Measurements from ENCODE around the gene PHLDB3. TPM values are rescaled to one million over a fixed set of nuclear protein-coding genes. Genes with fewer than 3 reads are reported as not detected.

The PHLDB3 gene
- total RNA-seq, 1 experiment from 2014 or later = 9.0 TPM

GRCh38 chr19:43506629-43507028, 2.1 kb upstream of the PHLDB3 start:
- CTCF ChIA-PET = no interaction called here
- no peak overlapping the region for H3K4me3 ChIP-seq (ENCODE audit: low read depth, low read length, poor library complexity, severe bottlenecking)
- intact Hi-C loops (cut with micrococcal nuclease; ENCODE audit: unreplicated experiment) = no loop called here
- no TSS peak for BruUV-seq (replicated peaks)
- no peak for DNase-seq (ENCODE audit: low spot score)
- peaks cover 5% of the 10 kb centered on the region for H3K36me3 ChIP-seq (ENCODE audit: insufficient read depth, low read length, poor library complexity, severe bottlenecking)
- H3K4me1 ChIP-seq (ENCODE audit: insufficient read depth, low read length, poor library complexity, severe bottlenecking) = peaks cover 5% of the 10 kb centered on the region
- TF ChIP-seq EZH2 (IDR thresholded peaks at IDR 0.05; ENCODE audit: borderline replicate concordance, low read depth, low read length, poor library complexity, severe bottlenecking) = no peak
- TF ChIP-seq CTCF (conservative IDR thresholded peaks at IDR 0.05; ENCODE audit: low read depth, low read length) = no peak
- no peaks in the 10 kb centered on the region for H3K9me3 ChIP-seq (ENCODE audit: low read depth, low read length, poor library complexity, severe bottlenecking)
- no peak overlapping the region for H3K27ac ChIP-seq (ENCODE audit: low read depth, low read length, poor library complexity, severe bottlenecking)
- POLR2A ChIA-PET (ENCODE audit: low non-redundant PET) = no interaction called here
- no peaks in the 10 kb centered on the region for H3K27me3 ChIP-seq (replicated peaks; ENCODE audit: insufficient read depth, low read depth, low read length, poor library complexity)

GRCh38 chr19:43505941-43506340, 1.4 kb upstream of the PHLDB3 start:
- Histone ChIP-seq H3K4me3 (ENCODE audit: low read depth, low read length, poor library complexity, severe bottlenecking) (no peak overlapping the region), H3K27ac (ENCODE audit: low read depth, low read length, poor library complexity, severe bottlenecking) (no peak overlapping the region), H3K4me1 (ENCODE audit: insufficient read depth, low read length, poor library complexity, severe bottlenecking) (peaks cover 5% of the 10 kb centered on the region), H3K36me3 (ENCODE audit: insufficient read depth, low read length, poor library complexity, severe bottlenecking) (peaks cover 5% of the 10 kb centered on the region), H3K27me3 (replicated peaks; ENCODE audit: insufficient read depth, low read depth, low read length, poor library complexity) (no peaks in the 10 kb centered on the region), H3K9me3 (ENCODE audit: low read depth, low read length, poor library complexity, severe bottlenecking) (no peaks in the 10 kb centered on the region)
- DNase-seq (ENCODE audit: low spot score) = no peak
- TF ChIP-seq EZH2 (IDR thresholded peaks at IDR 0.05; ENCODE audit: borderline replicate concordance, low read depth, low read length, poor library complexity, severe bottlenecking) (no peak), CTCF (conservative IDR thresholded peaks at IDR 0.05; ENCODE audit: low read depth, low read length) (no peak)
- no TSS peak for BruUV-seq (replicated peaks)
- ChIA-PET POLR2A (ENCODE audit: low non-redundant PET) (no interaction called here), CTCF (interaction anchor here (2.6 kb wide), 1 partner anchor 14 kb away, joined by 10 read pairs; no protein-coding TSS in a partner anchor)
- intact Hi-C loops (cut with micrococcal nuclease; ENCODE audit: unreplicated experiment) = no loop called here

- peaks cover 5% of the 10 kb centered on the region for H3K36me3 ChIP-seq (ENCODE audit: insufficient read depth, low read length, poor library complexity, severe bottlenecking)
- no peak for TF ChIP-seq CTCF (conservative IDR thresholded peaks at IDR 0.05; ENCODE audit: low read depth, low read length)
- TF ChIP-seq EZH2 (IDR thresholded peaks at IDR 0.05; ENCODE audit: borderline replicate concordance, low read depth, low read length, poor library complexity, severe bottlenecking) = no peak
- H3K4me1 ChIP-seq (ENCODE audit: insufficient read depth, low read length, poor library complexity, severe bottlenecking) = peaks cover 5% of the 10 kb centered on the region
- H3K27ac ChIP-seq (ENCODE audit: low read depth, low read length, poor library complexity, severe bottlenecking) = no peak overlapping the region
- DNase-seq (ENCODE audit: low spot score) = no peak
- no peak overlapping the region for H3K4me3 ChIP-seq (ENCODE audit: low read depth, low read length, poor library complexity, severe bottlenecking)
- CTCF ChIA-PET = interaction anchor here (2.6 kb wide), 1 partner anchor 14 kb away, joined by 10 read pairs; no protein-coding TSS in a partner anchor
- intact Hi-C loops (cut with micrococcal nuclease; ENCODE audit: unreplicated experiment) = no loop called here
- POLR2A ChIA-PET (ENCODE audit: low non-redundant PET) = interaction anchor here (0.6 kb wide), 1 partner anchor 138 kb away, joined by 3 read pairs; no protein-coding TSS in a partner anchor
- H3K27me3 ChIP-seq (replicated peaks; ENCODE audit: insufficient read depth, low read depth, low read length, poor library complexity) = no peaks in the 10 kb centered on the region
- BruUV-seq (replicated peaks) = no TSS peak
- no peaks in the 10 kb centered on the region for H3K9me3 ChIP-seq (ENCODE audit: low read depth, low read length, poor library complexity, severe bottlenecking)
Observed at GRCh38 chr19:43505186-43505456, 575 bp upstream of the PHLDB3 start.

All from A673 (cell line).